A673 (cell line): Measurements from ENCODE around the gene PLIN5.

Source experiments
- EZH2 ChIP-seq: fragments of 200-600 bp; sonication (generic); IDR thresholded peaks from 2 replicates; pipeline ENCODE4 v1.6.1; 2017; ENCODE audit warnings: borderline replicate concordance, low read depth, mild to moderate bottlenecking, mixed read lengths, antibody characterized with exemption, low read length; ENCODE audit not compliant: poor library complexity, severe bottlenecking
- TF ChIP-seq, protein P1 (sequence below): fragments of 300-800, 200-600 bp; sonication (generic); conservative IDR thresholded peaks from 2 replicates; pipeline ENCODE4 v1.5.1; 2017; ENCODE audit warnings: low read depth, mild to moderate bottlenecking, antibody characterized with exemption, low read length, moderate library complexity, mixed read lengths

DNA sequence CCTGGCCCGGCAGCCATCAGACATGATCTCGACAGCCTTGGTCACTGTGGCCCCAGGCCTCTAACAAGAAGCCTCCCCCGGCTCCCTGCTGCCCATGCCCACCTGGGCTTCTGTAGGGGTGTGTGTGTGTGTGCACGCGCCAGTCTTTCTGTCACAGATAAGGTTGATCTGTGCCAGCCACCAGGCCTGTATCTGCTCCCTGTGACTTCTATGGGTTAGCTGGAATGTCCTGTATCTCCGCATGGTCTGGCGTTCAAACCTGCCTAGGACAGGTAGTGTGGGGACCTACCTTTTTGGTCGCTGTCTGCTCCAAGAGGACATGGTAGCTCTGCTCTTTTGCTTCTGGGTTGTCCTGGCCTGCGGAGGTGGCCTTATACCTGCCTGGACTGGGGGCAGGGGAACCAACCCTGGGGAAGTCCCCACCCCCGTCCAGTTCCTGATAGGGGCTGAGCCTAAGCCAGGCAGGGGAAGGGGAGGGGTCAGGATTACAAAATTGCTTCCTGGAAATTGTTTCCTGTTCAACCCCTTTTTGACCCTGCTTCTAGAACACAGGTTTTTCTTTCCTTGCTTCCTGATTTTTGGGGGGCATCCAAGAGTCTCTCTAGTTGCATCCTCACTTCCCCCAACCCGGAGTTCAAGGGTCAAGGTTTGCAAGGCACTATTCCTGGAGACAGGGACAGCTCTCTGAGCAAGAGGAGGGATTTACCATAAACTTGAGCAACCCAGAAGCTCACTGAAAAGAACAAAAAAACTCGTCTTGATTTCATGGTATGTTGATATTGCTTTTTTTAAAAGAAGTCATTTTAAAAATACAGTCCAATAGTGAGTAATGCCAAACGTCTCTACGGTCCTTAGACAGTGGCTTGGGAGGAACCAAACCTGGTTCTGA is 4.9 kb upstream of the PLIN5 start, which contains the start of gene LRG1:
- TF ChIP-seq, protein P1, sequence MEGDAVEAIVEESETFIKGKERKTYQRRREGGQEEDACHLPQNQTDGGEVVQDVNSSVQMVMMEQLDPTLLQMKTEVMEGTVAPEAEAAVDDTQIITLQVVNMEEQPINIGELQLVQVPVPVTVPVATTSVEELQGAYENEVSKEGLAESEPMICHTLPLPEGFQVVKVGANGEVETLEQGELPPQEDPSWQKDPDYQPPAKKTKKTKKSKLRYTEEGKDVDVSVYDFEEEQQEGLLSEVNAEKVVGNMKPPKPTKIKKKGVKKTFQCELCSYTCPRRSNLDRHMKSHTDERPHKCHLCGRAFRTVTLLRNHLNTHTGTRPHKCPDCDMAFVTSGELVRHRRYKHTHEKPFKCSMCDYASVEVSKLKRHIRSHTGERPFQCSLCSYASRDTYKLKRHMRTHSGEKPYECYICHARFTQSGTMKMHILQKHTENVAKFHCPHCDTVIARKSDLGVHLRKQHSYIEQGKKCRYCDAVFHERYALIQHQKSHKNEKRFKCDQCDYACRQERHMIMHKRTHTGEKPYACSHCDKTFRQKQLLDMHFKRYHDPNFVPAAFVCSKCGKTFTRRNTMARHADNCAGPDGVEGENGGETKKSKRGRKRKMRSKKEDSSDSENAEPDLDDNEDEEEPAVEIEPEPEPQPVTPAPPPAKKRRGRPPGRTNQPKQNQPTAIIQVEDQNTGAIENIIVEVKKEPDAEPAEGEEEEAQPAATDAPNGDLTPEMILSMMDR: no peak
- no peak for TF ChIP-seq EZH2
